GM15510 (cell line): ENCODE data around the gene IPO13.

Experiments used
- POLR2A ChIP-seq: IDR thresholded peaks from 3 replicates; pipeline ENCODE4 v1.6.1; 2011; ENCODE audit warnings: borderline replicate concordance; ENCODE audit not compliant: insufficient read length; ENCODE audit errors: extremely low read depth

IPO13 gene

DNA sequence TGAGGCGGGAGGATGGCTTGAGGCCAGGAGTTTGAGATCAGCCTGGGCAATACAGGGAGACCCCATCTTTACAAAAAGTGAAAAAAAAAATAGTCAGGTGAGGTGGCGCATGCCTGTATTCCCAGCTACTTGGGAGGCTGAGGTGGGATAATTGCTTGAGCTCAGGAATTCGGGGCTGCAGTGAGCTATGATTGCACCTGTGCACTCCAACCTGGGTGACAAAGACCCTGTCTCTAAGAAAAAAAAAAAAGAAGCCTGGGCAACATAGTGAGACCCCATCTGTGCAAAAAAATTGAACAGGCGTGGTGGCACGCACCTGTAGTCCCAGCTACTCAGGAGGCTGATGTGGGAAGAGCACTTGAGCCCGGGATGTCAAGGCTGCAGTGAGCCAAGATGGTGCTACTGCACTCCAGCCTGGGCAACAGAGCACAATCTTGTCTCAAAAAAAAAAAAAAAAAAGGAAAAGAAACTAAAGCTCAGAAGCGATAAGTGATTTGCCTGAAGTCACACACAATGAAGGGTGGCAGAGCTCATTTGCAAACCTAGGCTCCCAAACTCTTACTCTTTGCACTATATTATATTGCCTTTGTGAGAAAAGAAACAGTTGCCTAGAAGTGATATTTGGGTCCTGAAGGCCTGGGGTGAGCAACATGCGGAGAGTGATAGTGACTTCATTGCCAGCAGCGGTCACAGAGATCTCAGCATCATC is 46.6 kb downstream of the IPO13 start:
- no peak for TF ChIP-seq POLR2A

- TF ChIP-seq POLR2A, result no peak
Observed at GRCh38 chr1:43994071-43994470, 47.3 kb downstream of the IPO13 start.

GRCh38 chr1:43994794-43995790 is 48.3 kb downstream of the IPO13 start:
- no peak for TF ChIP-seq POLR2A

DNA sequence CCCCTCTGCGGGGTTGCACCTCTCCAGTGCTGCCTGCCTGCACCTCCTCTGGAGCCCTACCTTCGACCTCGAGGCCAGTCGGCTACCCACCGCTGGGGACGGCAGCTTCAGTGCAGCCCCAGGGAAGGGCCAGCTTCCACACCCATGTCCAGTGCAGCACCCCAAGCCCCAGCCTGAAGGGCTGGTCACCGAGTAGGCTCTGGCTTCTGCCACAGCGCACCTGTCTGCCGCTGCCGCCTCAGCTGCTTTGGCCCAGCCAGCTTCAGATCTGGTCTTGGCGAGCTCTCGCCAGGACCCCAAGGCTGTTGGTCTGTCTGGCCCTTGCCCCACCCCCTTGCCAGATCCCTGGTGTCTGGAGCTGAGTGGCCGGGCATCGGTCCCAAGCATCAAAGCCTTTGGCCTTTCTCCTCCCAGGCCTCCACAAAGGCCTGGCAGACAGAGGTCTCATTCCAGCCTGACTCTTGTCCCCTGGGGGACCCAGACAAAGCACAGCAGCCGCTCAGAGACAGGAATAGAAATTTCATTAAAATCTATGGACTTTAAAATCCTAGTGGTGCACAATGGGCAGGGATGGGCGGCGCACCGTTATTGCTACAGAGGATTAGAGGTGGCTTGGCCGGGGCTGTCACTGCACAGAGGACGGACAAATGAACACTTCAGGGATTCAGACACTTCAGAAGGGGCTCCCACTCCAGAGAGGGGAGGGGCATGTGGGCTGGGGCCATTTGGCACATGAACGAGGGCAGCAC is 49.4 kb downstream of the IPO13 start:
- no peak for TF ChIP-seq POLR2A

- TF ChIP-seq POLR2A, result no peak
Observed at GRCh38 chr1:43996733-43997115, 50.0 kb downstream of the IPO13 start.

DNA sequence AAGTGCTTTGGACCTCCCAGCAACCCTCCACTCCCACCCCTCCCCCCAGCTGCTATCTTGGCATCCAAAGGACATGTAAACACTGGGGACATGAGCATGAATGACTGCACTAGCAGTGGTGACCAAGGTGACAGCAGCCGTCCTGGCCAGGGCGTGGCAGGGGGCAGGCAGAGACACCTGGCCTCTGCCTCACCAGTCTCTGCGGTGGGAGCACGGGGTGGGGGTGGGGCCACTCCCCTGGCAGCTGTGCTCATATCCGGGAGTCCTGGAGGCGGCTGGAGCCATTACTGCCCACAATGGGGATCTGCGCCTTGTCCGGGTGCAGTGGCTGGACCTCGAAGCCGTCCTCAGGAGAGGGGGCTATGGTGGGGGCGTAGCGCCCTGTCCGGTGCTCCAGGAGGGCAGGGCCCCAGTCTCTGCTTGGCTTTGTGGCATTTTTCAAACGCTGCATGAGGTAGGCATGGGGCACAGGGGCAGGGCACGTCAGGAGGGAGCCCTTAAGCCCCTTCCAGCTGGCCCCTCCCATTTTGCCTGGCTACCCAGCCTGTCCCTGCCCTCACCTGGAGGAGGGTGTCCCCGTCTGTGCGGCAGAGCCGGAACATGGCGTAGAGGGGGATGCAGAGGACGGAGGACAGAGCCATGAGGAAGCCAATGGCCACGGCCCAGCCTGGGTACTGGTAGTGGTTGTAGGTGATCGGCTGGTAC is 50.7 kb downstream of the IPO13 start:
- TF ChIP-seq POLR2A, result no peak

DNA sequence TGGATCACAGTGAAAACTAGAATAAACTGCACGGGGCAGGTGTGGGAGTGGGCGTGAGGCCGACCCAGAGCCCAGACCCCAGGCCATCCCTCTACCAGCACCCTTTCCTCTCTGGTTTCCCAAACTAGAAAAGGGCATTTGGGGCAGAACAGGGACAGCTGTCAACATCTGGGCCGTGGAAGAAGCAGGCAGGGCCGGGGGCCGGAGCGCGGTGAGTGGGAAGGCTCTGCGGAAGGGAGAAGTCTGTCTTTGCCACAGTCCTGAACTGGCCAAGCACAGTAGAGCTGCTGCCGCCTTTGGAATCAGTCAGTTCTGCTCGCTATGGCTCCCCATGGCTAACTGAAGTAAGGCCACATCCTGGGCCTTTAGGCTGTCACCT is 51.2 kb downstream of the IPO13 start:
- no peak for TF ChIP-seq POLR2A

DNA sequence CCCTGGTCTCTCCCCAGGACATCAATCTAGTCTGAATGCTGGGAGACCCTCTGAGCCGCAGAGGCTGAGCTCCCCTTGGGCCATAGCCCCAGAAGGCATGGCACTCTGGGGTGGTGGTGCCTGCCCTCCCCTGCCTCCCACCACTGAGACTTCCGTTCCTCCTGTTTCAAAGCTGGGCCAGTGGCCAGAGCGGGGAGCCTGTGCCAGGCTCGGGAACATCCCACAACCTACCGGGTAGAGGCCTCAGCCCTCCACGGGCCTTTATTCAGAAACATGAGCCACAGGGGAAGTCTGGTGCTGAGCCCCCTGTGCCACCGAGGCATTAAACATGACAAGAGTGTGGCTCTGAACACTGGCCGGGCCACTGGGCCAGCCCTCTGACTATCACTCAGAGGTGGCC is 52.7 kb downstream of the IPO13 start:
- TF ChIP-seq POLR2A, result no peak

- TF ChIP-seq POLR2A, result no peak
Observed at GRCh38 chr1:44000122-44000665, 53.4 kb downstream of the IPO13 start.

DNA sequence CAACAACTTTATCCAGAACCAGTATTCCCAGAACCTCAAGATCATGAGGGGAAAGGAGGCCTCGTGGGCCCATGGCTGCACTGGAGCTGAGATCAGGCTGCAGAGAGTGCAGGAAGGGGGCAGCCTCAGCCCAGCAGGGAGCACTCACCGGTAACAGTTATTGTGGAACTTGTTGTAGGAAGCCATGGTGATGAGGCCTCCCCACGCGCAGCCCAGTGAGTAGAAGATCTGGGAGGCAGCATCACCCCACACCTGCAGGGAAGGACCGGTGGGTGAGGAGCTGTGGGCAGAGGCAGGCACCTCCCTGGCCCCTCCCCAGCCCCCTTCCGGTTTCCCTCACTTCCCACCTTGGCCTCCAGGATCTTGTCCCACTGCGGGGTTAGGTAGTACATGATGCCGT is 55.4 kb downstream of the IPO13 start:
- TF ChIP-seq POLR2A, result no peak

GRCh38 chr1:44002606-44003157 is 55.9 kb downstream of the IPO13 start:
- no peak for TF ChIP-seq POLR2A

DNA sequence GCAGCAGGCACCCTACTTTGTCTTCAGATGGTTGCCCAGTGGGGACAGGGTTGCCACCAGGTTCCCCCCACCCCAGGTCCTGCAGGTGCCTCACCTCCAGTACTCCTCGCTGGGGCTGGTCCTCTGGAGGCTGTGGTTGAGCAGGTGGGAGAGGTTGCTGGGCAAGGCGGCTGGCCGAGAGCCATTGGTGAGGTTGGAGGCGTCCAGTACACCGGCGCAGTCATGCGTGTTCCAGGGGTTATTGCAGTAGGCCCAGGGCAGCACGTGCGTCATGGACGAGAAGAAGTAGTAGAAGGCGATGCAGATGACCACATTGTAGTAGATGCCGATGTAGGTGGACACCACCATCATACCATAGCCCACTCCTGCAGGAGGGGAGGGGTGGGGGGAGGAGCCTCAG is 61.5 kb downstream of the IPO13 start:
- no peak for TF ChIP-seq POLR2A

- TF ChIP-seq POLR2A, result no peak
Observed at GRCh38 chr1:44010935-44011471, 64.3 kb downstream of the IPO13 start.

DNA sequence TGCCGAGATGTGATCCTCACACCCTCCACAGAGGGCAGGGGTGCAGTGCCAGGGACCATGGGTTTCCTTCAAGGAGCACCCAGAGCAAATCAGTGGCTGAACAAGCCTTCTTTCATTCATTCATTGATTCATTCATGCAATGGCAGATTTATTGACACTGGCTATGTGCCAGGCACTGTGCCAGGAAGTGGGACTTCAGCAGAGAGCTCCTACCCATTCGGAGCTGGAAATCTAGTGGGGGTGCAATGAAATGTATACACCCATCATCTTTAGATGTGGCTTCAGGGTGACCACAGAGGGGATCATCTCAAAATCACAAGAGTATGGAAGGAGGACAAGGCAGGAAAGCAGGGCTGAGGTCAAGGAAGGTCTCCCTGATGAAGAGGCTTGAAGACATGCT is 65.7 kb downstream of the IPO13 start:
- no peak for TF ChIP-seq POLR2A
